K562 (cell line): Measurements from ENCODE around the gene TMEM217.

Experiments used
- CEBPB ChIP-seq: fragments of 450-650 bp; IDR thresholded peaks from 2 replicates; pipeline ENCODE4 v1.6.1; 2016; ENCODE audit warnings: missing genetic modification characterization, missing compliant biosample characterization
- CREB1 ChIP-seq, 2 experiments: sonication (generic) in 1 of 2; formaldehyde crosslinking in 1 of 2; IDR thresholded peaks; 2 replicates each; pipeline versions ENCODE4 v1.6.1 to v1.8.0; 2012 to 2022; ENCODE audit warnings: inconsistent platforms in 1 of 2, mild to moderate bottlenecking in 1 of 2, missing genetic modification reagents in 1 of 2, moderate library complexity in 1 of 2
- HCFC1 ChIP-seq: IDR thresholded peaks from 2 replicates; pipeline ENCODE4 v1.6.1; 2012; ENCODE audit warnings: low read depth, low read length, improper control_type of control experiment
- NCOA2 ChIP-seq, 2 experiments: fragments of 450-650 bp; IDR thresholded peaks; 2 replicates each; pipeline ENCODE4 v1.6.1; 2018; ENCODE audit warnings: mild to moderate bottlenecking in 2 of 2, moderate library complexity in 1 of 2; ENCODE audit not compliant: partially characterized antibody in 2 of 2
- NFIC ChIP-seq: fragments of 450-650 bp; IDR thresholded peaks from 2 replicates; pipeline ENCODE4 v1.6.1; 2017; ENCODE audit warnings: mild to moderate bottlenecking, inconsistent platforms
- POLR2A ChIP-seq: fragments of 450-650 bp; conservative IDR thresholded peaks from 2 replicates; pipeline ENCODE4 v1.6.1; 2016
- RFX1 ChIP-seq: fragments of 450-650 bp; IDR thresholded peaks from 2 replicates; pipeline ENCODE4 v1.6.1; 2016; ENCODE audit warnings: mild to moderate bottlenecking, moderate library complexity
- TF ChIP-seq, protein P1 (sequence below), 2 experiments: fragments of 450-650 bp in 1 of 2; sonication (generic) in 1 of 2; formaldehyde crosslinking in 1 of 2; IDR thresholded peaks in 1 of 2; conservative IDR thresholded peaks in 1 of 2; 2 replicates each; pipeline versions ENCODE4 v1.6.1 to v1.8.1; 2016 to 2023; ENCODE audit warnings: mild to moderate bottlenecking in 2 of 2, moderate library complexity in 2 of 2, inconsistent platforms in 1 of 2, missing genetic modification reagents in 1 of 2
- TF ChIP-seq, protein P2 (sequence below): sonication (generic); formaldehyde crosslinking; IDR thresholded peaks from 2 replicates; pipeline ENCODE4 v1.8.1; 2023; ENCODE audit warnings: mild to moderate bottlenecking, missing genetic modification reagents
- TF ChIP-seq, protein P3 (sequence below), 2 experiments: fragments of 200-800 bp in 1 of 2; sonication (Bioruptor generic) in 1 of 2; sonication (generic) in 1 of 2; formaldehyde crosslinking in 1 of 2; IDR thresholded peaks in 1 of 2; conservative IDR thresholded peaks in 1 of 2; 2 replicates each; pipeline versions ENCODE4 v1.5.0 to v1.6.1; 2016 to 2020; ENCODE audit warnings: missing compliant biosample characterization in 1 of 2, missing genetic modification characterization in 1 of 2, missing genetic modification reagents in 1 of 2

DNA sequence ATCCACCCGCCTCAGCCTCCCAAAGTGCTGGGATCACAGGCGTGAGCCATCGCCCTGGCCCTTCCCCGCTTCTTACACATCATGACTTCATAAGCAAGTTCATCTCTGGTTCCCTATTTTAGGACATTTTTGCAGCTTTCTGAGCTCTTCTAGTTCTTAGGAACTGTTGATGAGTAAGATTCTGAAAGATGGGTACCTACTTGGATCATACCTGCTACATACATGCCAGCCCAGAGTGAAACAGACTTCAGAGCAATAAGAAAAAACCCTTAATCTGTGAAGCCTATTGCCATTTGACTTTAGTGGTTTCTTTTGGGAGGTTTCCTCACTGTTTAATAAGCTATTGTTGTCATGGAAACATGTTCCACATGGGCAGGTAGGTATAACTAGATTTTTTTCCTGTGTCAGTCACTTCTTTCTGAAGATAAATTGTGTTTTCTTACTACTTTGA, 27.9 kb upstream of the TMEM217 start:
- TF ChIP-seq CEBPB (tag) (no peak), RFX1 (peak; percentile 79), CREB1 (IDR thresholded peaks at IDR 0.05) (no peak), CREB1 (CRISPR knock-in tag; IDR thresholded peaks at IDR 0.05) (no peak), POLR2A (no peak), NFIC (no peak), NCOA2 (IDR thresholded peaks at IDR 0.05; ENCODE audit: partially characterized antibody in 2 of 2) (no peak), HCFC1 (no peak)
- TF ChIP-seq, protein P1, sequence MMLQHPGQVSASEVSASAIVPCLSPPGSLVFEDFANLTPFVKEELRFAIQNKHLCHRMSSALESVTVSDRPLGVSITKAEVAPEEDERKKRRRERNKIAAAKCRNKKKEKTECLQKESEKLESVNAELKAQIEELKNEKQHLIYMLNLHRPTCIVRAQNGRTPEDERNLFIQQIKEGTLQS (IDR thresholded peaks at IDR 0.05), result no peak
- TF ChIP-seq, protein P1 (CRISPR knock-in tag; conservative IDR thresholded peaks at IDR 0.05), result no peak
- TF ChIP-seq, protein P2, sequence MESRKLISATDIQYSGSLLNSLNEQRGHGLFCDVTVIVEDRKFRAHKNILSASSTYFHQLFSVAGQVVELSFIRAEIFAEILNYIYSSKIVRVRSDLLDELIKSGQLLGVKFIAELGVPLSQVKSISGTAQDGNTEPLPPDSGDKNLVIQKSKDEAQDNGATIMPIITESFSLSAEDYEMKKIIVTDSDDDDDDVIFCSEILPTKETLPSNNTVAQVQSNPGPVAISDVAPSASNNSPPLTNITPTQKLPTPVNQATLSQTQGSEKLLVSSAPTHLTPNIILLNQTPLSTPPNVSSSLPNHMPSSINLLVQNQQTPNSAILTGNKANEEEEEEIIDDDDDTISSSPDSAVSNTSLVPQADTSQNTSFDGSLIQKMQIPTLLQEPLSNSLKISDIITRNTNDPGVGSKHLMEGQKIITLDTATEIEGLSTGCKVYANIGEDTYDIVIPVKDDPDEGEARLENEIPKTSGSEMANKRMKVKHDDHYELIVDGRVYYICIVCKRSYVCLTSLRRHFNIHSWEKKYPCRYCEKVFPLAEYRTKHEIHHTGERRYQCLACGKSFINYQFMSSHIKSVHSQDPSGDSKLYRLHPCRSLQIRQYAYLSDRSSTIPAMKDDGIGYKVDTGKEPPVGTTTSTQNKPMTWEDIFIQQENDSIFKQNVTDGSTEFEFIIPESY (CRISPR knock-in tag), result no peak
- TF ChIP-seq, protein P3, sequence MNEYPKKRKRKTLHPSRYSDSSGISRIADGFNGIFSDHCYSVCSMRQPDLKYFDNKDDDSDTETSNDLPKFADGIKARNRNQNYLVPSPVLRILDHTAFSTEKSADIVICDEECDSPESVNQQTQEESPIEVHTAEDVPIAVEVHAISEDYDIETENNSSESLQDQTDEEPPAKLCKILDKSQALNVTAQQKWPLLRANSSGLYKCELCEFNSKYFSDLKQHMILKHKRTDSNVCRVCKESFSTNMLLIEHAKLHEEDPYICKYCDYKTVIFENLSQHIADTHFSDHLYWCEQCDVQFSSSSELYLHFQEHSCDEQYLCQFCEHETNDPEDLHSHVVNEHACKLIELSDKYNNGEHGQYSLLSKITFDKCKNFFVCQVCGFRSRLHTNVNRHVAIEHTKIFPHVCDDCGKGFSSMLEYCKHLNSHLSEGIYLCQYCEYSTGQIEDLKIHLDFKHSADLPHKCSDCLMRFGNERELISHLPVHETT (CRISPR knock-in tag; conservative IDR thresholded peaks at IDR 0.05 in 1 of 2, IDR thresholded peaks at IDR 0.05 in 1 of 2), result no peak
